HG02588 (cell line): Measurements from ENCODE around the gene MATK.

Experiments used
- ATAC-seq: cut with Tn5 transposase; IDR thresholded peaks from one replicate; pipeline ENCODE4 v1.9.1; 2021; ENCODE audit warnings: mild to moderate bottlenecking, moderate library complexity; ENCODE audit not compliant: unreplicated experiment

Gene MATK

GRCh38 chr19:3752492-3752891 lies 33.7 kb downstream of the MATK start:
- no peak for ATAC-seq

GRCh38 chr19:3751236-3751635 lies 34.9 kb downstream of the MATK start:
- ATAC-seq = no peak

GRCh38 chr19:3750211-3750610 lies 36.0 kb downstream of the MATK start:
- ATAC-seq = no peak

GRCh38 chr19:3748965-3749364 lies 37.2 kb downstream of the MATK start:
- ATAC-seq = no peak

GRCh38 chr19:3746371-3747056 lies 39.7 kb downstream of the MATK start:
- no peak for ATAC-seq

GRCh38 chr19:3745363-3746045 lies 40.7 kb downstream of the MATK start:
- ATAC-seq = no peak

GRCh38 chr19:3743486-3743885 lies 42.7 kb downstream of the MATK start:
- ATAC-seq = no peak

GRCh38 chr19:3740431-3740830 lies 45.8 kb downstream of the MATK start:
- no peak for ATAC-seq

- ATAC-seq = no peak
Observed at GRCh38 chr19:3738477-3739220, 47.5 kb downstream of the MATK start.

- ATAC-seq = no peak
Observed at GRCh38 chr19:3737487-3738205, 48.5 kb downstream of the MATK start.

GRCh38 chr19:3736106-3736724 lies 50.0 kb downstream of the MATK start:
- ATAC-seq = no peak

- ATAC-seq = no peak
Observed at GRCh38 chr19:3734310-3734600, 51.9 kb downstream of the MATK start.

- ATAC-seq = no peak
Observed at GRCh38 chr19:3733549-3734309, 52.5 kb downstream of the MATK start.

- ATAC-seq = no peak
Observed at GRCh38 chr19:3732108-3732507, 54.1 kb downstream of the MATK start.

GRCh38 chr19:3730457-3730958 lies 55.7 kb downstream of the MATK start:
- no peak for ATAC-seq
